ENCODE results near the gene PPP2R5D. TPM values are rescaled to one million over a fixed set of nuclear protein-coding genes. Genes with fewer than 3 reads are reported as not detected.
A peak's percentile ranks its signal among the peaks of the same experiment; 100 is the strongest.

PPP2R5D gene
- total and polyA plus RNA-seq, 9 of the 15 experiments (the other 6 are each of a cell fraction or from before 2014, with no cell fraction given): 1.3 to 96.1 (median 38.4) TPM

DNA sequence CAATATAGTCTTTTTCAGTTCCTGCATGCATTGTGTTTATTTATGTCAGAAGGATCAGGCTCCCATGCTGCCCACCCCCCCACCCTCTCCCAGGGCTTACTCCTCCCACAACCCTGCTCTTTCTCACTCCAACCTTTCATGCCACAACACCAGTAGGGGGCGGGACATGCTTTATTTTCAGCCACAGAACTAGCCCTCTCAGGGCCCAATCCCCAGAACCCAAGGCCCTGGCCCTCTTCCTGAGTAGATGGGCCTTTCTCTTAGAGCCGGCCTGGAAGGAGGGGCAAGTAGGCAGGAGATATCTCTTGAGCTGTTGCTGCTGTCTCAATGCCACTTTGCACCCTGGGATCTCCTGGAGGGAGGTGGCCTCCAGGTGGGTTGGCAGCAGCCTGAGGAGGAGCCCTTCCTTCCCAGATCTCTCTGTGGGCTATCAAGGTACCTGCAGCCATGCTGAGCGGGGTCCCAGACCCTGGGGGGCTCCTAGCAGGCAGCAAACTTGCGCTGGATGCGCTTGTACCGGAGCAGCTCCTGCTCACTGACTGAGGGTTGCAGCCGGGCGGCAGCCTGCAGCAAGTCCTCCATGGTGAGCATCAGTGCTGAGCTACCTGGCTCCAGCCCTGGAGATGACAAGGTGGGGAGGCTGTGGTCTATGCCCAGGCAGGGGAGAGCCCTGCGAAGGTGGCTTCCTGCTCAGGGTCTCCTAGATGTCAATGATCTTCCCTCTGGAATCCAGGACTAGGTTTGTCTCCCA lies 20.3 kb upstream of the PPP2R5D start (continued):
- TF ChIP-seq, protein P1, sequence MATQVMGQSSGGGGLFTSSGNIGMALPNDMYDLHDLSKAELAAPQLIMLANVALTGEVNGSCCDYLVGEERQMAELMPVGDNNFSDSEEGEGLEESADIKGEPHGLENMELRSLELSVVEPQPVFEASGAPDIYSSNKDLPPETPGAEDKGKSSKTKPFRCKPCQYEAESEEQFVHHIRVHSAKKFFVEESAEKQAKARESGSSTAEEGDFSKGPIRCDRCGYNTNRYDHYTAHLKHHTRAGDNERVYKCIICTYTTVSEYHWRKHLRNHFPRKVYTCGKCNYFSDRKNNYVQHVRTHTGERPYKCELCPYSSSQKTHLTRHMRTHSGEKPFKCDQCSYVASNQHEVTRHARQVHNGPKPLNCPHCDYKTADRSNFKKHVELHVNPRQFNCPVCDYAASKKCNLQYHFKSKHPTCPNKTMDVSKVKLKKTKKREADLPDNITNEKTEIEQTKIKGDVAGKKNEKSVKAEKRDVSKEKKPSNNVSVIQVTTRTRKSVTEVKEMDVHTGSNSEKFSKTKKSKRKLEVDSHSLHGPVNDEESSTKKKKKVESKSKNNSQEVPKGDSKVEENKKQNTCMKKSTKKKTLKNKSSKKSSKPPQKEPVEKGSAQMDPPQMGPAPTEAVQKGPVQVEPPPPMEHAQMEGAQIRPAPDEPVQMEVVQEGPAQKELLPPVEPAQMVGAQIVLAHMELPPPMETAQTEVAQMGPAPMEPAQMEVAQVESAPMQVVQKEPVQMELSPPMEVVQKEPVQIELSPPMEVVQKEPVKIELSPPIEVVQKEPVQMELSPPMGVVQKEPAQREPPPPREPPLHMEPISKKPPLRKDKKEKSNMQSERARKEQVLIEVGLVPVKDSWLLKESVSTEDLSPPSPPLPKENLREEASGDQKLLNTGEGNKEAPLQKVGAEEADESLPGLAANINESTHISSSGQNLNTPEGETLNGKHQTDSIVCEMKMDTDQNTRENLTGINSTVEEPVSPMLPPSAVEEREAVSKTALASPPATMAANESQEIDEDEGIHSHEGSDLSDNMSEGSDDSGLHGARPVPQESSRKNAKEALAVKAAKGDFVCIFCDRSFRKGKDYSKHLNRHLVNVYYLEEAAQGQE (IDR thresholded peaks at IDR 0.05; ENCODE audit: borderline replicate concordance): peak; percentile 72; the same call in 1 of the 2 replicates
- TF ChIP-seq, protein P1 (CRISPR knock-in tag; IDR thresholded peaks at IDR 0.05; ENCODE audit: low read depth): no peak
- no peak for TF ChIP-seq NFATC3 (IDR thresholded peaks at IDR 0.05)
- TF ChIP-seq HNRNPK (IDR thresholded peaks at IDR 0.05; ENCODE audit: low read depth, low read length, poor library complexity, severe bottlenecking): no peak
- no peak for TF ChIP-seq MECOM (CRISPR knock-in tag; IDR thresholded peaks at IDR 0.05)
- no peak for TF ChIP-seq HDAC1 (IDR thresholded peaks at IDR 0.05)
- TF ChIP-seq HCFC1 (IDR thresholded peaks at IDR 0.05; ENCODE audit: low read depth, low read length): 0 out of 2 replicates have a peak, but pooled peaks have one; percentile 17
- 0 out of 2 replicates have a peak, but pooled peaks have one; percentile 27 for TF ChIP-seq JUND (IDR thresholded peaks at IDR 0.05; ENCODE audit: borderline replicate concordance, low read depth, low read length)
- no peak for TF ChIP-seq JUND (tag; IDR thresholded peaks at IDR 0.05; ENCODE audit: borderline replicate concordance, low read depth, low read length)
- TF ChIP-seq NR1H2 (CRISPR knock-in tag; IDR thresholded peaks at IDR 0.05): no peak
- no peak for TF ChIP-seq NFE2 (IDR thresholded peaks at IDR 0.05; ENCODE audit: low read depth)
- TF ChIP-seq, protein P2, sequence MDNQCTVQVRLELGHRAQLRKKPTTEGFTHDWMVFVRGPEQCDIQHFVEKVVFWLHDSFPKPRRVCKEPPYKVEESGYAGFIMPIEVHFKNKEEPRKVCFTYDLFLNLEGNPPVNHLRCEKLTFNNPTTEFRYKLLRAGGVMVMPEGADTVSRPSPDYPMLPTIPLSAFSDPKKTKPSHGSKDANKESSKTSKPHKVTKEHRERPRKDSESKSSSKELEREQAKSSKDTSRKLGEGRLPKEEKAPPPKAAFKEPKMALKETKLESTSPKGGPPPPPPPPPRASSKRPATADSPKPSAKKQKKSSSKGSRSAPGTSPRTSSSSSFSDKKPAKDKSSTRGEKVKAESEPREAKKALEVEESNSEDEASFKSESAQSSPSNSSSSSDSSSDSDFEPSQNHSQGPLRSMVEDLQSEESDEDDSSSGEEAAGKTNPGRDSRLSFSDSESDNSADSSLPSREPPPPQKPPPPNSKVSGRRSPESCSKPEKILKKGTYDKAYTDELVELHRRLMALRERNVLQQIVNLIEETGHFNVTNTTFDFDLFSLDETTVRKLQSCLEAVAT (IDR thresholded peaks at IDR 0.05): no peak
- TF ChIP-seq, protein P3, sequence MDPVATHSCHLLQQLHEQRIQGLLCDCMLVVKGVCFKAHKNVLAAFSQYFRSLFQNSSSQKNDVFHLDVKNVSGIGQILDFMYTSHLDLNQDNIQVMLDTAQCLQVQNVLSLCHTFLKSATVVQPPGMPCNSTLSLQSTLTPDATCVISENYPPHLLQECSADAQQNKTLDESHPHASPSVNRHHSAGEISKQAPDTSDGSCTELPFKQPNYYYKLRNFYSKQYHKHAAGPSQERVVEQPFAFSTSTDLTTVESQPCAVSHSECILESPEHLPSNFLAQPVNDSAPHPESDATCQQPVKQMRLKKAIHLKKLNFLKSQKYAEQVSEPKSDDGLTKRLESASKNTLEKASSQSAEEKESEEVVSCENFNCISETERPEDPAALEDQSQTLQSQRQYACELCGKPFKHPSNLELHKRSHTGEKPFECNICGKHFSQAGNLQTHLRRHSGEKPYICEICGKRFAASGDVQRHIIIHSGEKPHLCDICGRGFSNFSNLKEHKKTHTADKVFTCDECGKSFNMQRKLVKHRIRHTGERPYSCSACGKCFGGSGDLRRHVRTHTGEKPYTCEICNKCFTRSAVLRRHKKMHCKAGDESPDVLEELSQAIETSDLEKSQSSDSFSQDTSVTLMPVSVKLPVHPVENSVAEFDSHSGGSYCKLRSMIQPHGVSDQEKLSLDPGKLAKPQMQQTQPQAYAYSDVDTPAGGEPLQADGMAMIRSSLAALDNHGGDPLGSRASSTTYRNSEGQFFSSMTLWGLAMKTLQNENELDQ (CRISPR knock-in tag; IDR thresholded peaks at IDR 0.05; ENCODE audit: borderline replicate concordance): no peak
- TF ChIP-seq FOXJ2 (tag; IDR thresholded peaks at IDR 0.05): no peak
- 0 out of 2 replicates have a peak, but pooled peaks have one; percentile 17 for TF ChIP-seq ETV1 (tag; conservative IDR thresholded peaks at IDR 0.05; ENCODE audit: low read depth)

Data from K562 (cell line).